Neural progenitor cell (in vitro differentiated cells): Measurements from ENCODE around the gene ADD3. TPM values are rescaled to one million over a fixed set of nuclear protein-coding genes. Genes with fewer than 3 reads are reported as not detected.
"Not testable (repeated sequence)": the region's sequence is repeated elsewhere in the genome, so short reads cannot be mapped to it uniquely, and the experiment has no call there.

ENCODE experiments used
- DNase-seq: peaks from one replicate; pipeline ENCODE4 v3.0.0-alpha.2; 2016; ENCODE audit warnings: low spot score
- H2AFZ ChIP-seq: fragments of 200-600 bp; sonication (generic); replicated peaks from 2 replicates; pipeline ENCODE4 v1.6.1; 2016; ENCODE audit warnings: antibody characterized with exemption
- H3F3A ChIP-seq: fragments of 200-600 bp; sonication (generic); 2 replicates; pipeline ENCODE4 v1.6.1; 2016; ENCODE audit warnings: antibody characterized with exemption, low read depth
- H3K27ac ChIP-seq: fragments of 200-600 bp; sonication (generic); 2 replicates; pipeline ENCODE4 v1.5.1; 2016; ENCODE audit warnings: mild to moderate bottlenecking
- H3K27me3 ChIP-seq: fragments of 200-600 bp; sonication (generic); 2 replicates; pipeline ENCODE4 v1.6.1; 2016; ENCODE audit warnings: mild to moderate bottlenecking, moderate library complexity
- H3K36me3 ChIP-seq: fragments of 200-600 bp; sonication (generic); 2 replicates; pipeline ENCODE4 v1.5.1; 2016
- H3K4me1 ChIP-seq: fragments of 200-600 bp; sonication (generic); 2 replicates; pipeline ENCODE4 v1.6.1; 2016; ENCODE audit warnings: mixed run types
- H3K4me2 ChIP-seq: fragments of 200-600 bp; sonication (generic); 2 replicates; pipeline ENCODE4 v1.6.1; 2016
- H3K4me3 ChIP-seq: fragments of 200-600 bp; sonication (generic); 2 replicates; pipeline ENCODE4 v1.5.1; 2016
- H3K79me2 ChIP-seq: fragments of 200-600 bp; sonication (generic); 2 replicates; pipeline ENCODE4 v1.6.1; 2016; ENCODE audit warnings: low read depth
- H3K9ac ChIP-seq: fragments of 200-600 bp; sonication (generic); 2 replicates; pipeline ENCODE4 v1.6.1; 2016
- H3K9me3 ChIP-seq: fragments of 200-600 bp; sonication (generic); 2 replicates; pipeline ENCODE4 v1.5.1; 2016; ENCODE audit warnings: low read depth
- H4K20me1 ChIP-seq: fragments of 200-600 bp; sonication (generic); 2 replicates; pipeline ENCODE4 v1.6.1; 2016; ENCODE audit warnings: low read depth
- H3K27ac Mint-ChIP-seq: 3 replicates; pipeline ENCODE4 v1.8.0; 2021; ENCODE audit warnings: mixed read lengths
- H3K27me3 Mint-ChIP-seq: 2 replicates; pipeline ENCODE4 v1.8.0; 2022; ENCODE audit warnings: low read depth, mild to moderate bottlenecking, inconsistent platforms, moderate library complexity, mixed read lengths; ENCODE audit not compliant: insufficient read depth
- H3K36me3 Mint-ChIP-seq: 3 replicates; pipeline ENCODE4 v1.8.0; 2021; ENCODE audit warnings: mixed read lengths
- H3K4me1 Mint-ChIP-seq: 3 replicates; pipeline ENCODE4 v1.8.0; 2021; ENCODE audit warnings: mixed read lengths
- H3K4me3 Mint-ChIP-seq: 3 replicates; pipeline ENCODE4 v1.8.0; 2021; ENCODE audit warnings: mild to moderate bottlenecking, moderate library complexity, mixed read lengths
- H3K9me3 Mint-ChIP-seq: 3 replicates; pipeline ENCODE4 v1.8.0; 2020; ENCODE audit warnings: mixed read lengths
- CTCF ChIP-seq: fragments of 200-600 bp; sonication (generic); IDR thresholded peaks from 2 replicates; pipeline ENCODE4 v1.5.1; 2017; ENCODE audit warnings: antibody characterized with exemption, mild to moderate bottlenecking
- EZH2 ChIP-seq: fragments of 200-600 bp; sonication (generic); IDR thresholded peaks from 2 replicates; pipeline ENCODE4 v1.6.1; 2017; ENCODE audit warnings: antibody characterized with exemption, mild to moderate bottlenecking, moderate library complexity
- EZH2phosphoT487 ChIP-seq: fragments of 200-600 bp; sonication (generic); IDR thresholded peaks from 2 replicates; pipeline ENCODE4 v1.6.1; 2017; ENCODE audit warnings: antibody characterized with exemption
- total RNA-seq: library from RNA; depleted of rRNA; stranded (reverse); fragments of >200 nt; gene quantifications from 2 replicates; pipeline ENCODE4 v1.2.3, GENCODE V29; 2015; ENCODE audit warnings: low replicate concordance

ADD3 gene
- total RNA-seq, 1 donor from 2014 or later: 345 TPM

DNA sequence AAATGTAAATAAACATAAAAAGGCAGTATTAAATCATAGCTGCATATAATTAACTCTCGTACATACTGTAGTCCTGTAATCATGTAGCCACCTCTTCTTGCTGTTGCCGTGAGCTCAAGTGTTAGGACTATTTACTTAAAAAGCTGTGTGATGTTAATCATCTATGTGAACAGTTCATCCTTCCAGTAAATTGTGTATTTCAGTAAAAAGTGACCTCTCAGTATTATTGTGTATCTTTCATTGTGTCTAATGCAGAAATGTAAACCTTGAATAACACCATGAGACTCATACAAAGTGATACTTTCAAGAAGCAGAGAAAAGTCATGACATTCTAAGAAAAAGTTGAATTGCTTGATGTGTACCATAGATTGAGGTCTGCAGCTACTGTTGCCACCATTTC is 38.0 kb downstream of the ADD3 start:
- H3F3A ChIP-seq: no peaks in the 10 kb centered on the region
- H3K79me2 ChIP-seq: peaks cover 89% of the 10 kb centered on the region
- peaks cover 5% of the 10 kb centered on the region for H3K4me1 ChIP-seq
- Mint-ChIP-seq H3K36me3 (peaks cover 35% of the 10 kb centered on the region), H3K9me3 (peaks cover 32% of the 10 kb centered on the region), H3K27ac (peak overlapping the region; percentile 21), H3K4me3 (no peak overlapping the region), H3K4me1 (no peaks in the 10 kb centered on the region), H3K27me3 (no peaks in the 10 kb centered on the region)
- no peak for DNase-seq
- no peak overlapping the region for H3K9ac ChIP-seq
- no peaks in the 10 kb centered on the region for H3K27me3 ChIP-seq
- no peak overlapping the region for H2AFZ ChIP-seq
- no peak overlapping the region for H3K4me3 ChIP-seq
- TF ChIP-seq CTCF (no peak), EZH2 (no peak), EZH2phosphoT487 (no peak)
- peaks cover 12% of the 10 kb centered on the region for H4K20me1 ChIP-seq
- H3K36me3 ChIP-seq: peaks cover 10% of the 10 kb centered on the region
- H3K27ac ChIP-seq: no peak overlapping the region
- H3K4me2 ChIP-seq: no peak overlapping the region
- peaks cover 8% of the 10 kb centered on the region for H3K9me3 ChIP-seq

GRCh38 chr10:110048145-110048544 is 40.4 kb downstream of the ADD3 start:
- H3K27me3 Mint-ChIP-seq, H3K4me1 ChIP-seq, H3K4me2 ChIP-seq, H3K4me3 ChIP-seq, H4K20me1 ChIP-seq, H3K27ac ChIP-seq, H3K4me1 Mint-ChIP-seq, H3K36me3 ChIP-seq, H3K9ac ChIP-seq, H3K27me3 ChIP-seq, H3K4me3 Mint-ChIP-seq, DNase-seq, H3F3A ChIP-seq, H2AFZ ChIP-seq, H3K9me3 ChIP-seq: not testable (repeated sequence)
- H3K36me3 Mint-ChIP-seq: peaks cover 35% of the 10 kb centered on the region
- H3K79me2 ChIP-seq: peaks cover 91% of the 10 kb centered on the region
- H3K27ac Mint-ChIP-seq: peak overlapping the region; percentile 27
- peaks cover 32% of the 10 kb centered on the region for H3K9me3 Mint-ChIP-seq

DNA sequence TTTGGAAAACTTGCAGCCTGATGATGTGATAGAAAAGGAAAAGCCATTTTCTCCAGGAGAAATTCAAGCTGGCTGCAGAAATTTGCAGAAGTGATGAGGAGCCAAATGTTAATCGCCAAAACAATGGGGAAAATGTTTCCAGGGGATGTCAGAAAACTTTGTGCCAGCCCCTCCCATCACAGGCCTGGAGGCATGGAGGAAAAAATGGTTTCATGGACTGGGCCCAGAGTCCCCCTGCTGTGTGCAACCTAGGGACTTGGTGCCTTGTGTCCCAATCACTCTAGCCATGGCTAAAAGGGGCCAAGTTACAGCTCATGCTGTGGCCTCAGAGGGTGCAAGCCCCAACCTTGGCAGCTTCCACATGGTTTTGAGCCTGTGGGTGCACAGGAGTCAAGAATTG is 41.0 kb downstream of the ADD3 start:
- H3K9me3 ChIP-seq: peaks cover 8% of the 10 kb centered on the region
- Mint-ChIP-seq H3K9me3 (peaks cover 26% of the 10 kb centered on the region), H3K36me3 (peaks cover 29% of the 10 kb centered on the region), H3K27ac (no peak overlapping the region), H3K4me3 (no peak overlapping the region), H3K4me1 (no peaks in the 10 kb centered on the region), H3K27me3 (no peaks in the 10 kb centered on the region)
- peaks cover 5% of the 10 kb centered on the region for H4K20me1 ChIP-seq
- no peaks in the 10 kb centered on the region for H3K4me1 ChIP-seq
- no peak overlapping the region for H2AFZ ChIP-seq
- no peaks in the 10 kb centered on the region for H3F3A ChIP-seq
- H3K4me3 ChIP-seq: no peak overlapping the region
- H3K27me3 ChIP-seq: no peaks in the 10 kb centered on the region
- H3K9ac ChIP-seq: no peak overlapping the region
- H3K36me3 ChIP-seq: peaks cover 10% of the 10 kb centered on the region
- H3K79me2 ChIP-seq: peaks cover 91% of the 10 kb centered on the region
- TF ChIP-seq CTCF: no peak
- no peak for TF ChIP-seq EZH2
- no peak for TF ChIP-seq EZH2phosphoT487
- no peak overlapping the region for H3K27ac ChIP-seq
- no peak for DNase-seq
- no peak overlapping the region for H3K4me2 ChIP-seq

GRCh38 chr10:110049889-110050591 is 42.3 kb downstream of the ADD3 start:
- H3K4me3 ChIP-seq, H3K4me3 Mint-ChIP-seq, H3F3A ChIP-seq, DNase-seq, H3K27ac ChIP-seq, H3K4me2 ChIP-seq, H3K27me3 Mint-ChIP-seq, H3K27me3 ChIP-seq, H3K9me3 ChIP-seq, H2AFZ ChIP-seq, H3K9ac ChIP-seq, H4K20me1 ChIP-seq, H3K36me3 ChIP-seq, H3K4me1 ChIP-seq, H3K4me1 Mint-ChIP-seq, H3K27ac Mint-ChIP-seq: not testable (repeated sequence)
- Mint-ChIP-seq H3K36me3 (peaks cover 28% of the 10 kb centered on the region), H3K9me3 (peaks cover 25% of the 10 kb centered on the region)
- peaks cover 89% of the 10 kb centered on the region for H3K79me2 ChIP-seq
